ENCODE results near the gene ZNF398. TPM values are rescaled to one million over a fixed set of nuclear protein-coding genes. Genes with fewer than 3 reads are reported as not detected.

The ZNF398 gene
- total RNA-seq, 1 experiment from 2014 or later: 9.1 TPM

- intact Hi-C loops (cut with micrococcal nuclease): loop anchor here (1.0 to 2.0 kb wide), 2 partner anchors 21 to 47 kb away; partner anchors contain the start of gene ZNF282
These were observed 750 bp downstream of the ZNF398 start for GRCh38 chr7:149147752-149148653.

GRCh38 chr7:149150981-149151380 lies 3.7 kb downstream of the ZNF398 start:
- Histone ChIP-seq H3K36me3 (ENCODE audit: low read depth, low read length) (peaks cover 9% of the 10 kb centered on the region), H2AFZ (ENCODE audit: low read length) (no peak overlapping the region), H3K79me2 (ENCODE audit: low read length) (peaks cover 61% of the 10 kb centered on the region), H3K4me3 (ENCODE audit: low read length) (no peak overlapping the region), H3K4me1 (ENCODE audit: insufficient read depth, low read length) (peaks cover 7% of the 10 kb centered on the region), H3K27me3 (ENCODE audit: low read length) (no peaks in the 10 kb centered on the region), H3K9ac (ENCODE audit: low read length) (no peak overlapping the region), H3K9me2 (replicated peaks; ENCODE audit: low read length) (no peaks in the 10 kb centered on the region), H4K20me1 (ENCODE audit: low read length) (no peaks in the 10 kb centered on the region), H3F3A (ENCODE audit: low read length, unreplicated experiment) (no peaks in the 10 kb centered on the region), H3K9me3 (ENCODE audit: low read length) (no peaks in the 10 kb centered on the region), H3K27ac (ENCODE audit: low read length) (no peak overlapping the region), H3K4me2 (ENCODE audit: low read length) (no peak overlapping the region)
- TF ChIP-seq CTCF (conservative IDR thresholded peaks at IDR 0.05; ENCODE audit: low read depth, low read length) (no peak), EZH2 (IDR thresholded peaks at IDR 0.05; ENCODE audit: low read length, unreplicated experiment) (no peak), EZH2phosphoT487 (IDR thresholded peaks at IDR 0.05; ENCODE audit: borderline replicate concordance, low read length) (no peak)
- no TSS peak for BruUV-seq (replicated peaks)
- ChIA-PET POLR2A (ENCODE audit: unreplicated experiment) (no interaction called here), CTCF (no interaction called here)
- intact Hi-C loops (cut with micrococcal nuclease): no loop called here
- no peak for DNase-seq
- no peak for ATAC-seq

More at GRCh38 chr7:149147752-149148653, 750 bp downstream of the ZNF398 start:
- Histone ChIP-seq H3K4me2 (ENCODE audit: low read length) (peak overlapping the region; percentile 93), H3K9me3 (ENCODE audit: low read length) (no peaks in the 10 kb centered on the region), H3K27me3 (ENCODE audit: low read length) (no peaks in the 10 kb centered on the region), H3K4me1 (ENCODE audit: insufficient read depth, low read length) (peaks cover 35% of the 10 kb centered on the region), H3K9me2 (replicated peaks; ENCODE audit: low read length) (no peaks in the 10 kb centered on the region), H3K9ac (ENCODE audit: low read length) (peak overlapping the region; percentile 88), H4K20me1 (ENCODE audit: low read length) (no peaks in the 10 kb centered on the region), H3K79me2 (ENCODE audit: low read length) (peaks cover 54% of the 10 kb centered on the region), H3F3A (ENCODE audit: low read length, unreplicated experiment) (peaks cover 13% of the 10 kb centered on the region), H3K36me3 (ENCODE audit: low read depth, low read length) (no peaks in the 10 kb centered on the region), H3K27ac (ENCODE audit: low read length) (peak overlapping the region; percentile 36), H3K4me3 (ENCODE audit: low read length) (peak overlapping the region; percentile 92), H2AFZ (ENCODE audit: low read length) (peak overlapping the region; percentile 79)
- no peak for TF ChIP-seq CTCF (conservative IDR thresholded peaks at IDR 0.05; ENCODE audit: low read depth, low read length)
- no peak for TF ChIP-seq EZH2 (IDR thresholded peaks at IDR 0.05; ENCODE audit: low read length, unreplicated experiment)
- no peak for TF ChIP-seq EZH2phosphoT487 (IDR thresholded peaks at IDR 0.05; ENCODE audit: borderline replicate concordance, low read length)
- ATAC-seq (peak; percentile 28), DNase-seq (peak; percentile 45)
- CTCF ChIA-PET: interaction anchor here (0.5 to 0.6 kb wide), 3 partner anchors 56 to 82 kb away, joined by 3 to 4 read pairs (median 3); no protein-coding TSS in a partner anchor
- no TSS peak for BruUV-seq (replicated peaks)
- POLR2A ChIA-PET (ENCODE audit: unreplicated experiment): interaction anchor here (0.5 to 0.7 kb wide), 2 partner anchors 40 to 48 kb away, joined by 3 read pairs; no protein-coding TSS in a partner anchor

GRCh38 chr7:149153346-149153745 lies 6.1 kb downstream of the ZNF398 start:
- H3K27ac ChIP-seq (ENCODE audit: low read length): no peak overlapping the region
- CTCF ChIA-PET: no interaction called here
- H3K9ac ChIP-seq (ENCODE audit: low read length): no peak overlapping the region
- intact Hi-C loops (cut with micrococcal nuclease): no loop called here
- no peak overlapping the region for H3K4me3 ChIP-seq (ENCODE audit: low read length)
- H3K27me3 ChIP-seq (ENCODE audit: low read length): no peaks in the 10 kb centered on the region
- no peaks in the 10 kb centered on the region for H4K20me1 ChIP-seq (ENCODE audit: low read length)
- DNase-seq (no peak), ATAC-seq (no peak)
- POLR2A ChIA-PET (ENCODE audit: unreplicated experiment): no interaction called here
- no peaks in the 10 kb centered on the region for H3K9me2 ChIP-seq (replicated peaks; ENCODE audit: low read length)
- peaks cover 9% of the 10 kb centered on the region for H3K36me3 ChIP-seq (ENCODE audit: low read depth, low read length)
- no TSS peak for BruUV-seq (replicated peaks)
- no peaks in the 10 kb centered on the region for H3K9me3 ChIP-seq (ENCODE audit: low read length)
- TF ChIP-seq EZH2 (IDR thresholded peaks at IDR 0.05; ENCODE audit: low read length, unreplicated experiment) (no peak), EZH2phosphoT487 (IDR thresholded peaks at IDR 0.05; ENCODE audit: borderline replicate concordance, low read length) (no peak), CTCF (conservative IDR thresholded peaks at IDR 0.05; ENCODE audit: low read depth, low read length) (no peak)
- H3F3A ChIP-seq (ENCODE audit: low read length, unreplicated experiment): no peaks in the 10 kb centered on the region
- H3K4me1 ChIP-seq (ENCODE audit: insufficient read depth, low read length): no peaks in the 10 kb centered on the region
- peaks cover 54% of the 10 kb centered on the region for H3K79me2 ChIP-seq (ENCODE audit: low read length)
- H2AFZ ChIP-seq (ENCODE audit: low read length): no peak overlapping the region
- H3K4me2 ChIP-seq (ENCODE audit: low read length): no peak overlapping the region
